Activated naive CD8-positive, alpha-beta T cell treated with anti-CD3 and anti-CD28 coated beads, Interleukin-2, amount 10 ng/mL, durations not matched to agents 7 days and 5 days (primary cell): ENCODE results near the gene ZNF175. TPM values are rescaled to one million over a fixed set of nuclear protein-coding genes. Genes with fewer than 3 reads are reported as not detected.
"Not testable (repeated sequence)": the region's sequence is repeated elsewhere in the genome, so short reads cannot be mapped to it uniquely, and the experiment has no call there.

Experiments
- ATAC-seq: fragments of 150-1000 bp; cut with Tn5 transposase; one replicate; pipeline ENCODE4 v1.10.0; 2021; ENCODE audit warnings: low read depth, moderate library complexity
- POLR2A ChIA-PET: fragments of 350-600 bp; sonication (Branson Sonifier 250); formaldehyde crosslinking; loops from one replicate; lab custom pipeline; 2021; ENCODE audit warnings: antibody characterized with exemption; lab: Charles Lee
- DNase-seq: peaks from one replicate; pipeline ENCODE4 v3.0.0; 2021
- H3K27ac Mint-ChIP-seq: one replicate; pipeline ENCODE4 v1.8.0; 2022; ENCODE audit warnings: mild to moderate bottlenecking, mixed read lengths
- H3K27me3 Mint-ChIP-seq: one replicate; pipeline ENCODE4 v1.8.0; 2022; ENCODE audit warnings: mild to moderate bottlenecking, moderate library complexity, mixed read lengths
- H3K36me3 Mint-ChIP-seq: one replicate; pipeline ENCODE4 v1.8.0; 2021; ENCODE audit warnings: mild to moderate bottlenecking, mixed read lengths
- H3K4me1 Mint-ChIP-seq: one replicate; pipeline ENCODE4 v1.8.0; 2021; ENCODE audit warnings: mixed read lengths
- H3K4me3 Mint-ChIP-seq: one replicate; pipeline ENCODE4 v1.8.0; 2022; ENCODE audit warnings: mild to moderate bottlenecking, moderate library complexity, mixed read lengths
- H3K9me3 Mint-ChIP-seq: one replicate; pipeline ENCODE4 v1.8.0; 2021; ENCODE audit warnings: mixed read lengths
- total RNA-seq, 2 experiments: library from RNA; stranded (reverse); gene quantifications; one replicate each; pipeline ENCODE4 v1.2.3, GENCODE V29; 2021

Gene ZNF175
- total RNA-seq, 2 experiments from 2014 or later = 9.5 to 15.6 TPM

- H3K36me3 Mint-ChIP-seq = no peaks in the 10 kb centered on the region
- H3K27ac Mint-ChIP-seq = no peak overlapping the region
- peaks cover 5% of the 10 kb centered on the region for H3K4me1 Mint-ChIP-seq
- no peak for DNase-seq
- H3K9me3 Mint-ChIP-seq = no peaks in the 10 kb centered on the region
- ATAC-seq = no peak
- peaks cover 14% of the 10 kb centered on the region for H3K27me3 Mint-ChIP-seq
- POLR2A ChIA-PET = no interaction called here
- H3K4me3 Mint-ChIP-seq = no peak overlapping the region
Measured at GRCh38 chr19:51602189-51602854, 31.2 kb downstream of the ZNF175 start.

- Mint-ChIP-seq H3K9me3 (peaks cover 2% of the 10 kb centered on the region), H3K4me3 (no peak overlapping the region), H3K36me3 (no peaks in the 10 kb centered on the region), H3K27me3 (peaks cover 8% of the 10 kb centered on the region), H3K27ac (no peak overlapping the region), H3K4me1 (peaks cover 12% of the 10 kb centered on the region)
- DNase-seq (no peak), ATAC-seq (no peak)
- POLR2A ChIA-PET = no interaction called here
Measured at GRCh38 chr19:51607077-51607476, 36.0 kb downstream of the ZNF175 start.

- Mint-ChIP-seq H3K27me3 (peaks cover 9% of the 10 kb centered on the region), H3K9me3 (peaks cover 7% of the 10 kb centered on the region), H3K4me3 (no peak overlapping the region), H3K27ac (no peak overlapping the region), H3K36me3 (no peaks in the 10 kb centered on the region), H3K4me1 (peaks cover 12% of the 10 kb centered on the region)
- POLR2A ChIA-PET = no interaction called here
- peak; percentile 76 for DNase-seq
- ATAC-seq = no peak
Measured at GRCh38 chr19:51607920-51608562, 37.0 kb downstream of the ZNF175 start.

- ATAC-seq = no peak
Measured at GRCh38 chr19:51610576-51610975, 39.5 kb downstream of the ZNF175 start.

GRCh38 chr19:51614789-51615188 lies 43.7 kb downstream of the ZNF175 start:
- Mint-ChIP-seq H3K27ac (no peak overlapping the region), H3K4me1 (no peaks in the 10 kb centered on the region), H3K4me3 (no peak overlapping the region), H3K9me3 (peaks cover 8% of the 10 kb centered on the region), H3K27me3 (peaks cover 10% of the 10 kb centered on the region), H3K36me3 (no peaks in the 10 kb centered on the region)
- DNase-seq (no peak), ATAC-seq (no peak)
- POLR2A ChIA-PET = no interaction called here

More at GRCh38 chr19:51610576-51610975, 39.5 kb downstream of the ZNF175 start:
- POLR2A ChIA-PET = no interaction called here
- Mint-ChIP-seq H3K27me3 (peaks cover 9% of the 10 kb centered on the region), H3K9me3 (peaks cover 8% of the 10 kb centered on the region), H3K4me1 (peaks cover 12% of the 10 kb centered on the region), H3K27ac (no peak overlapping the region), H3K4me3 (no peak overlapping the region), H3K36me3 (no peaks in the 10 kb centered on the region)
- DNase-seq = no peak

- Mint-ChIP-seq H3K9me3 (peaks cover 8% of the 10 kb centered on the region), H3K27ac (no peak overlapping the region), H3K4me3 (no peak overlapping the region), H3K36me3 (no peaks in the 10 kb centered on the region), H3K27me3 (peaks cover 10% of the 10 kb centered on the region), H3K4me1 (peaks cover 3% of the 10 kb centered on the region)
- POLR2A ChIA-PET = no interaction called here
- DNase-seq (no peak), ATAC-seq (no peak)
Measured at GRCh38 chr19:51615991-51616390, 44.9 kb downstream of the ZNF175 start.

GRCh38 chr19:51621178-51621577 lies 50.1 kb downstream of the ZNF175 start:
- ATAC-seq = no peak
- H3K9me3 Mint-ChIP-seq = no peaks in the 10 kb centered on the region
- H3K4me1 Mint-ChIP-seq = peaks cover 8% of the 10 kb centered on the region
- no peaks in the 10 kb centered on the region for H3K36me3 Mint-ChIP-seq
- POLR2A ChIA-PET = no interaction called here
- no peak overlapping the region for H3K27ac Mint-ChIP-seq
- no peak overlapping the region for H3K4me3 Mint-ChIP-seq
- H3K27me3 Mint-ChIP-seq = peaks cover 7% of the 10 kb centered on the region
- no peak for DNase-seq

GRCh38 chr19:51626675-51627074 lies 55.6 kb downstream of the ZNF175 start:
- Mint-ChIP-seq H3K9me3 (no peaks in the 10 kb centered on the region), H3K27ac (no peak overlapping the region), H3K4me1 (no peaks in the 10 kb centered on the region), H3K27me3 (peaks cover 11% of the 10 kb centered on the region), H3K4me3 (no peak overlapping the region), H3K36me3 (no peaks in the 10 kb centered on the region)
- ATAC-seq (no peak), DNase-seq (no peak)
- POLR2A ChIA-PET = interaction anchor here (0.6 kb wide), 1 partner anchor 126 kb away, joined by 5 read pairs; no protein-coding TSS in a partner anchor

- H3K27me3 Mint-ChIP-seq = peaks cover 18% of the 10 kb centered on the region
- H3K27ac Mint-ChIP-seq = no peak overlapping the region
Measured at GRCh38 chr19:51627491-51628138, 56.5 kb downstream of the ZNF175 start.

GRCh38 chr19:51628153-51628939 lies 57.3 kb downstream of the ZNF175 start:
- H3K27me3 Mint-ChIP-seq = peaks cover 20% of the 10 kb centered on the region
- no peak overlapping the region for H3K27ac Mint-ChIP-seq
- H3K36me3 Mint-ChIP-seq = no peaks in the 10 kb centered on the region
- no peak overlapping the region for H3K4me3 Mint-ChIP-seq
- H3K9me3 Mint-ChIP-seq = no peaks in the 10 kb centered on the region
- no peak for ATAC-seq
- POLR2A ChIA-PET = no interaction called here
- H3K4me1 Mint-ChIP-seq = no peaks in the 10 kb centered on the region
- no peak for DNase-seq

More at GRCh38 chr19:51627491-51628138, 56.5 kb downstream of the ZNF175 start:
- ATAC-seq (no peak), DNase-seq (no peak)
- POLR2A ChIA-PET = no interaction called here
- Mint-ChIP-seq H3K36me3 (no peaks in the 10 kb centered on the region), H3K4me3 (no peak overlapping the region), H3K4me1 (no peaks in the 10 kb centered on the region), H3K9me3 (no peaks in the 10 kb centered on the region)

- ATAC-seq, POLR2A ChIA-PET, H3K4me1 Mint-ChIP-seq, H3K27ac Mint-ChIP-seq, DNase-seq, H3K9me3 Mint-ChIP-seq, H3K36me3 Mint-ChIP-seq, H3K4me3 Mint-ChIP-seq: not testable (repeated sequence)
- peaks cover 20% of the 10 kb centered on the region for H3K27me3 Mint-ChIP-seq
Measured at GRCh38 chr19:51630315-51630714, 59.2 kb downstream of the ZNF175 start, which contains the start of gene SIGLEC5. Gene SIGLEC5, minus strand, starts transcription at chr19:51630401. Its CDS starts 66 bp downstream, at chr19:51630335.

GRCh38 chr19:51632126-51632525 lies 61.0 kb downstream of the ZNF175 start:
- POLR2A ChIA-PET = no interaction called here
- Mint-ChIP-seq H3K27ac (no peak overlapping the region), H3K4me3 (no peak overlapping the region), H3K27me3 (peaks cover 23% of the 10 kb centered on the region), H3K9me3 (no peaks in the 10 kb centered on the region), H3K36me3 (no peaks in the 10 kb centered on the region), H3K4me1 (peaks cover 7% of the 10 kb centered on the region)
- DNase-seq = no peak
- ATAC-seq = no peak

GRCh38 chr19:51637362-51637978 lies 66.4 kb downstream of the ZNF175 start:
- ATAC-seq (no peak), DNase-seq (no peak)
- no peak overlapping the region for H3K27ac Mint-ChIP-seq
- POLR2A ChIA-PET = no interaction called here
- no peaks in the 10 kb centered on the region for H3K9me3 Mint-ChIP-seq
- H3K27me3 Mint-ChIP-seq = peaks cover 25% of the 10 kb centered on the region
- no peak overlapping the region for H3K4me3 Mint-ChIP-seq
- peaks cover 7% of the 10 kb centered on the region for H3K4me1 Mint-ChIP-seq
- no peaks in the 10 kb centered on the region for H3K36me3 Mint-ChIP-seq
